LoVo (cell line): Measurements from ENCODE around the gene PDZRN3.

Experiments used
- DNase-seq: peaks from one replicate; pipeline ENCODE4 v3.0.0-alpha.2; 2016; ENCODE audit warnings: low spot score

PDZRN3 gene

GRCh38 chr3:73556520-73557372 is 68.0 kb downstream of the PDZRN3 start:
- no peak for DNase-seq

GRCh38 chr3:73555076-73555475 is 69.7 kb downstream of the PDZRN3 start:
- DNase-seq: no peak

- no peak for DNase-seq
Observed at GRCh38 chr3:73552700-73553099, 72.0 kb downstream of the PDZRN3 start.

- no peak for DNase-seq
Observed at GRCh38 chr3:73550032-73550431, 74.7 kb downstream of the PDZRN3 start.

GRCh38 chr3:73549051-73549600 is 75.6 kb downstream of the PDZRN3 start:
- DNase-seq: no peak

GRCh38 chr3:73548436-73548835 is 76.3 kb downstream of the PDZRN3 start:
- no peak for DNase-seq

- no peak for DNase-seq
Observed at GRCh38 chr3:73547427-73548248, 77.1 kb downstream of the PDZRN3 start.

GRCh38 chr3:73546961-73547360 is 77.8 kb downstream of the PDZRN3 start:
- no peak for DNase-seq

GRCh38 chr3:73543412-73543811 is 81.3 kb downstream of the PDZRN3 start:
- DNase-seq: no peak

- no peak for DNase-seq
Observed at GRCh38 chr3:73542136-73542535, 82.6 kb downstream of the PDZRN3 start.

- no peak for DNase-seq
Observed at GRCh38 chr3:73540969-73541740, 83.6 kb downstream of the PDZRN3 start.

GRCh38 chr3:73538486-73538885 is 86.3 kb downstream of the PDZRN3 start:
- DNase-seq: no peak

- no peak for DNase-seq
Observed at GRCh38 chr3:73536952-73537351, 87.8 kb downstream of the PDZRN3 start.

GRCh38 chr3:73536336-73536895 is 88.3 kb downstream of the PDZRN3 start:
- DNase-seq: no peak

GRCh38 chr3:73535931-73536330 is 88.8 kb downstream of the PDZRN3 start:
- DNase-seq: no peak

GRCh38 chr3:73535137-73535536 is 89.6 kb downstream of the PDZRN3 start:
- no peak for DNase-seq

- no peak for DNase-seq
Observed at GRCh38 chr3:73530022-73530396, 94.7 kb downstream of the PDZRN3 start.

GRCh38 chr3:73529308-73530021 is 95.3 kb downstream of the PDZRN3 start:
- no peak for DNase-seq

GRCh38 chr3:73525591-73525990 is 99.2 kb downstream of the PDZRN3 start:
- no peak for DNase-seq

GRCh38 chr3:73523661-73524060 is 101.1 kb downstream of the PDZRN3 start:
- DNase-seq: no peak

GRCh38 chr3:73521734-73522336 is 102.9 kb downstream of the PDZRN3 start:
- DNase-seq: no peak
